HG02571 (cell line): ENCODE data around the gene CFAP157.

ENCODE experiments used
- ATAC-seq: cut with Tn5 transposase; IDR thresholded peaks from one replicate; pipeline ENCODE4 v1.9.1; 2021; ENCODE audit warnings: mild to moderate bottlenecking, moderate library complexity; ENCODE audit not compliant: unreplicated experiment

The CFAP157 gene

GRCh38 chr9:127706836-127707241, at the start of gene CFAP157:
Gene CFAP157 (plus strand): TSS chr9:127706988. CDS start chr9:127707032, 44 bp downstream.
- ATAC-seq, result no peak

- ATAC-seq, result no peak
Measured at GRCh38 chr9:127658428-127658827, 48.4 kb upstream of the CFAP157 start.

- ATAC-seq, result no peak
Measured at GRCh38 chr9:127660886-127661741, 45.7 kb upstream of the CFAP157 start.

GRCh38 chr9:127662617-127663016, 44.2 kb upstream of the CFAP157 start:
- ATAC-seq, result no peak

GRCh38 chr9:127664324-127664677, 42.5 kb upstream of the CFAP157 start:
- ATAC-seq, result no peak

- ATAC-seq, result no peak
Measured at GRCh38 chr9:127664678-127665507, 41.9 kb upstream of the CFAP157 start.

GRCh38 chr9:127667127-127667844, 39.5 kb upstream of the CFAP157 start:
- ATAC-seq, result no peak

- ATAC-seq, result no peak
Measured at GRCh38 chr9:127667906-127668305, 38.9 kb upstream of the CFAP157 start.

GRCh38 chr9:127673234-127673633, 33.6 kb upstream of the CFAP157 start:
- ATAC-seq, result no peak

- no peak for ATAC-seq
Measured at GRCh38 chr9:127676638-127677037, 30.1 kb upstream of the CFAP157 start.

GRCh38 chr9:127679506-127679905, 27.3 kb upstream of the CFAP157 start:
- ATAC-seq, result no peak

- ATAC-seq, result no peak
Measured at GRCh38 chr9:127680226-127680625, 26.6 kb upstream of the CFAP157 start.

GRCh38 chr9:127680846-127681245, 25.9 kb upstream of the CFAP157 start:
- no peak for ATAC-seq

- no peak for ATAC-seq
Measured at GRCh38 chr9:127682351-127683136, 24.2 kb upstream of the CFAP157 start.

GRCh38 chr9:127683723-127684122, 23.1 kb upstream of the CFAP157 start:
- ATAC-seq, result no peak

- no peak for ATAC-seq
Measured at GRCh38 chr9:127684576-127684975, 22.2 kb upstream of the CFAP157 start.

GRCh38 chr9:127686461-127687393, 20.1 kb upstream of the CFAP157 start:
- ATAC-seq, result no peak

GRCh38 chr9:127689329-127690000, 17.3 kb upstream of the CFAP157 start:
- no peak for ATAC-seq

- no peak for ATAC-seq
Measured at GRCh38 chr9:127690735-127691134, 16.1 kb upstream of the CFAP157 start.
